Measurements from ENCODE around the gene HS3ST6. TPM values are rescaled to one million over a fixed set of nuclear protein-coding genes. Genes with fewer than 3 reads are reported as not detected.

Gene HS3ST6
- polyA plus RNA-seq, 2 donors = 8.0 to 16.3 TPM

GRCh38 chr16:1874854-1875253, 43.4 kb downstream of the HS3ST6 start:
- no peaks in the 10 kb centered on the region for H3K36me3 ChIP-seq (ENCODE audit: control insufficient read depth in 2 of 2, insufficient read depth in 2 of 2, low read length in 1 of 2)
- no peak overlapping the region for H3K27ac ChIP-seq (ENCODE audit: low read depth in 2 of 2, low read length in 1 of 2)
- H3K27me3 ChIP-seq (ENCODE audit: control insufficient read depth in 1 of 2, insufficient read depth in 2 of 2, low read length in 2 of 2) = peaks cover 0 to 7% of the 10 kb centered on the region in 2 donors
- peaks cover 4% of the 10 kb centered on the region in 2 donors for H3K4me1 ChIP-seq (ENCODE audit: control insufficient read depth in 2 of 2, insufficient read depth in 2 of 2, low read length in 1 of 2)
- H3K9me3 ChIP-seq (ENCODE audit: control insufficient read depth in 2 of 2, insufficient read depth in 1 of 2, low read depth in 1 of 2, low read length in 1 of 2) = peaks cover 0 to 2% of the 10 kb centered on the region in 2 donors
- H3K4me3 ChIP-seq (ENCODE audit: low read depth in 1 of 2, low read length in 2 of 2) = no peak overlapping the region
- 59 to 60% methylated on average over 6 of the region's 6 CpGs for WGBS, 2 donors

- peak within 1 kb of the TSS in 1 of 2 donors; percentile 31 for H3K4me3 ChIP-seq (ENCODE audit: low read depth in 1 of 2, low read length in 2 of 2)
- no peaks in the 10 kb centered on the region for H3K36me3 ChIP-seq (ENCODE audit: control insufficient read depth in 2 of 2, insufficient read depth in 2 of 2, low read length in 1 of 2)
- peaks cover 4% of the 10 kb centered on the region in 2 donors for H3K4me1 ChIP-seq (ENCODE audit: control insufficient read depth in 2 of 2, insufficient read depth in 2 of 2, low read length in 1 of 2)
- H3K27me3 ChIP-seq (ENCODE audit: control insufficient read depth in 1 of 2, insufficient read depth in 2 of 2, low read length in 2 of 2) = peaks cover 0 to 7% of the 10 kb centered on the region in 2 donors
- WGBS, 2 donors = 8 to 22% methylated on average over 51 to 68 of the region's 68 CpGs
- no peak within 1 kb of the TSS for H3K27ac ChIP-seq (ENCODE audit: low read depth in 2 of 2, low read length in 1 of 2)
- peaks cover 0 to 2% of the 10 kb centered on the region in 2 donors for H3K9me3 ChIP-seq (ENCODE audit: control insufficient read depth in 2 of 2, insufficient read depth in 1 of 2, low read depth in 1 of 2, low read length in 1 of 2)
Measured at GRCh38 chr16:1871974-1872635, 46.1 kb downstream of the HS3ST6 start, which contains the start of gene MEIOB. MEIOB (minus strand) TSS chr16:1872164; CDS start chr16:1868175, 3,989 bp downstream.

GRCh38 chr16:1870365-1871082, 47.7 kb downstream of the HS3ST6 start:
- 37 to 42% methylated on average over 9 of the region's 9 CpGs for WGBS, 2 donors
- no peaks in the 10 kb centered on the region for H3K36me3 ChIP-seq (ENCODE audit: control insufficient read depth in 2 of 2, insufficient read depth in 2 of 2, low read length in 1 of 2)
- peaks cover 0 to 7% of the 10 kb centered on the region in 2 donors for H3K27me3 ChIP-seq (ENCODE audit: control insufficient read depth in 1 of 2, insufficient read depth in 2 of 2, low read length in 2 of 2)
- H3K27ac ChIP-seq (ENCODE audit: low read depth in 2 of 2, low read length in 1 of 2) = peak overlapping the region in 1 of 2 donors; percentile 17
- no peak overlapping the region for H3K4me3 ChIP-seq (ENCODE audit: low read depth in 1 of 2, low read length in 2 of 2)
- H3K9me3 ChIP-seq (ENCODE audit: control insufficient read depth in 2 of 2, insufficient read depth in 1 of 2, low read depth in 1 of 2, low read length in 1 of 2) = peaks cover 0 to 2% of the 10 kb centered on the region in 2 donors
- H3K4me1 ChIP-seq (ENCODE audit: control insufficient read depth in 2 of 2, insufficient read depth in 2 of 2, low read length in 1 of 2) = peaks cover 4% of the 10 kb centered on the region in 2 donors

- no peaks in the 10 kb centered on the region for H3K36me3 ChIP-seq (ENCODE audit: control insufficient read depth in 2 of 2, insufficient read depth in 2 of 2, low read length in 1 of 2)
- peaks cover 0 to 2% of the 10 kb centered on the region in 2 donors for H3K27me3 ChIP-seq (ENCODE audit: control insufficient read depth in 1 of 2, insufficient read depth in 2 of 2, low read length in 2 of 2)
- no peaks in the 10 kb centered on the region for H3K4me1 ChIP-seq (ENCODE audit: control insufficient read depth in 2 of 2, insufficient read depth in 2 of 2, low read length in 1 of 2)
- H3K27ac ChIP-seq (ENCODE audit: low read depth in 2 of 2, low read length in 1 of 2) = no peak overlapping the region
- no peak overlapping the region for H3K4me3 ChIP-seq (ENCODE audit: low read depth in 1 of 2, low read length in 2 of 2)
- 65 to 71% methylated on average over 6 of the region's 6 CpGs for WGBS, 2 donors
- H3K9me3 ChIP-seq (ENCODE audit: control insufficient read depth in 2 of 2, insufficient read depth in 1 of 2, low read depth in 1 of 2, low read length in 1 of 2) = no peaks in the 10 kb centered on the region
Measured at GRCh38 chr16:1865902-1866690, 52.1 kb downstream of the HS3ST6 start.

- no peaks in the 10 kb centered on the region for H3K9me3 ChIP-seq (ENCODE audit: control insufficient read depth in 2 of 2, insufficient read depth in 1 of 2, low read depth in 1 of 2, low read length in 1 of 2)
- no peaks in the 10 kb centered on the region for H3K36me3 ChIP-seq (ENCODE audit: control insufficient read depth in 2 of 2, insufficient read depth in 2 of 2, low read length in 1 of 2)
- H3K4me3 ChIP-seq (ENCODE audit: low read depth in 1 of 2, low read length in 2 of 2) = no peak overlapping the region
- 13 to 23% methylated on average over 4 of the region's 4 CpGs for WGBS, 2 donors
- peaks cover 0 to 2% of the 10 kb centered on the region in 2 donors for H3K4me1 ChIP-seq (ENCODE audit: control insufficient read depth in 2 of 2, insufficient read depth in 2 of 2, low read length in 1 of 2)
- peaks cover 0 to 2% of the 10 kb centered on the region in 2 donors for H3K27me3 ChIP-seq (ENCODE audit: control insufficient read depth in 1 of 2, insufficient read depth in 2 of 2, low read length in 2 of 2)
- H3K27ac ChIP-seq (ENCODE audit: low read depth in 2 of 2, low read length in 1 of 2) = no peak overlapping the region
Measured at GRCh38 chr16:1863681-1864460, 54.3 kb downstream of the HS3ST6 start.

GRCh38 chr16:1862394-1862793, 55.8 kb downstream of the HS3ST6 start:
- H3K4me1 ChIP-seq (ENCODE audit: control insufficient read depth in 2 of 2, insufficient read depth in 2 of 2, low read length in 1 of 2) = peaks cover 0 to 2% of the 10 kb centered on the region in 2 donors
- WGBS, 2 donors = 83 to 86% methylated on average over 7 to 9 of the region's 9 CpGs
- peaks cover 0 to 6% of the 10 kb centered on the region in 2 donors for H3K27me3 ChIP-seq (ENCODE audit: control insufficient read depth in 1 of 2, insufficient read depth in 2 of 2, low read length in 2 of 2)
- no peak overlapping the region for H3K4me3 ChIP-seq (ENCODE audit: low read depth in 1 of 2, low read length in 2 of 2)
- H3K36me3 ChIP-seq (ENCODE audit: control insufficient read depth in 2 of 2, insufficient read depth in 2 of 2, low read length in 1 of 2) = no peaks in the 10 kb centered on the region
- no peaks in the 10 kb centered on the region for H3K9me3 ChIP-seq (ENCODE audit: control insufficient read depth in 2 of 2, insufficient read depth in 1 of 2, low read depth in 1 of 2, low read length in 1 of 2)
- no peak overlapping the region for H3K27ac ChIP-seq (ENCODE audit: low read depth in 2 of 2, low read length in 1 of 2)

- H3K36me3 ChIP-seq (ENCODE audit: control insufficient read depth in 2 of 2, insufficient read depth in 2 of 2, low read length in 1 of 2) = no peaks in the 10 kb centered on the region
- WGBS, 2 donors = 71 to 79% methylated on average over 5 of the region's 5 CpGs
- no peak overlapping the region for H3K4me3 ChIP-seq (ENCODE audit: low read depth in 1 of 2, low read length in 2 of 2)
- H3K4me1 ChIP-seq (ENCODE audit: control insufficient read depth in 2 of 2, insufficient read depth in 2 of 2, low read length in 1 of 2) = peaks cover 0 to 2% of the 10 kb centered on the region in 2 donors
- H3K9me3 ChIP-seq (ENCODE audit: control insufficient read depth in 2 of 2, insufficient read depth in 1 of 2, low read depth in 1 of 2, low read length in 1 of 2) = no peaks in the 10 kb centered on the region
- no peak overlapping the region for H3K27ac ChIP-seq (ENCODE audit: low read depth in 2 of 2, low read length in 1 of 2)
- H3K27me3 ChIP-seq (ENCODE audit: control insufficient read depth in 1 of 2, insufficient read depth in 2 of 2, low read length in 2 of 2) = peaks cover 0 to 6% of the 10 kb centered on the region in 2 donors
Measured at GRCh38 chr16:1861730-1862129, 56.5 kb downstream of the HS3ST6 start.

Data from esophagus (tissue), 2 donors.